HepG2 (cell line): ENCODE data around the gene TSPYL4. TPM values are rescaled to one million over a fixed set of nuclear protein-coding genes. Genes with fewer than 3 reads are reported as not detected.
A peak's percentile ranks its signal among the peaks of the same experiment; 100 is the strongest.

Experiments
- CENPBD1 ChIP-seq: sonication (generic); formaldehyde crosslinking; IDR thresholded peaks from 2 replicates; pipeline ENCODE4 v1.8.0; 2022; ENCODE audit warnings: missing genetic modification reagents, low read depth, mild to moderate bottlenecking, borderline replicate concordance
- FOXK2 ChIP-seq: fragments of 450-650 bp; IDR thresholded peaks from 2 replicates; pipeline ENCODE4 v1.6.1; 2016
- GMEB1 ChIP-seq: sonication (generic); formaldehyde crosslinking; IDR thresholded peaks from 2 replicates; pipeline ENCODE4 v1.5.1; 2020; ENCODE audit warnings: missing genetic modification reagents, mild to moderate bottlenecking, borderline replicate concordance
- HIC2 ChIP-seq: sonication (generic); formaldehyde crosslinking; IDR thresholded peaks from 2 replicates; pipeline ENCODE4 v1.9.0; 2022; ENCODE audit warnings: low read depth, missing genetic modification reagents
- HNRNPUL1 ChIP-seq: fragments of 200-400 bp; formaldehyde crosslinking; IDR thresholded peaks from 2 replicates; pipeline ENCODE4 v1.6.1; 2017; ENCODE audit warnings: low read depth, mild to moderate bottlenecking, low read length, moderate library complexity
- MTA1 ChIP-seq: sonication (generic); formaldehyde crosslinking; IDR thresholded peaks from 2 replicates; pipeline ENCODE4 v1.4.0; 2020; ENCODE audit warnings: missing genetic modification reagents, mild to moderate bottlenecking, borderline replicate concordance
- NFE2 ChIP-seq: sonication (generic); formaldehyde crosslinking; IDR thresholded peaks from 2 replicates; pipeline ENCODE4 v1.4.0; 2020; ENCODE audit warnings: missing genetic modification reagents
- PITX1 ChIP-seq: sonication (generic); formaldehyde crosslinking; IDR thresholded peaks from 2 replicates; pipeline ENCODE4 v1.5.1; 2020; ENCODE audit warnings: mild to moderate bottlenecking, missing genetic modification reagents
- PLSCR1 ChIP-seq: sonication (generic); formaldehyde crosslinking; IDR thresholded peaks from 2 replicates; pipeline ENCODE4 v1.5.0; 2020; ENCODE audit warnings: missing genetic modification reagents, mild to moderate bottlenecking, borderline replicate concordance
- TOPORS ChIP-seq: sonication (generic); formaldehyde crosslinking; IDR thresholded peaks from 2 replicates; pipeline ENCODE4 v1.8.0; 2023; ENCODE audit warnings: mild to moderate bottlenecking, missing genetic modification reagents
- ZBTB20 ChIP-seq: sonication (generic); formaldehyde crosslinking; IDR thresholded peaks from 2 replicates; pipeline ENCODE4 v1.8.1; 2023; ENCODE audit warnings: missing genetic modification reagents, low read depth, mild to moderate bottlenecking, borderline replicate concordance
- ZNF180 ChIP-seq: sonication (generic); formaldehyde crosslinking; IDR thresholded peaks from 2 replicates; pipeline ENCODE4 v1.4.0; 2020; ENCODE audit warnings: low read depth, missing genetic modification reagents, borderline replicate concordance
- ZNF329 ChIP-seq: sonication (generic); formaldehyde crosslinking; IDR thresholded peaks from 2 replicates; pipeline ENCODE4 v1.9.0; 2021; ENCODE audit warnings: low read depth, mild to moderate bottlenecking, missing genetic modification reagents
- ZNF33B ChIP-seq: sonication (generic); formaldehyde crosslinking; IDR thresholded peaks from 2 replicates; pipeline ENCODE4 v1.5.1; 2020; ENCODE audit warnings: mild to moderate bottlenecking, missing genetic modification reagents
- ZNF510 ChIP-seq: sonication (generic); formaldehyde crosslinking; IDR thresholded peaks from 2 replicates; pipeline ENCODE4 v1.4.0; 2020; ENCODE audit warnings: low read depth, mild to moderate bottlenecking, missing genetic modification reagents
- ZNF547 ChIP-seq: sonication (generic); formaldehyde crosslinking; IDR thresholded peaks from 2 replicates; pipeline ENCODE4 v1.5.1; 2020; ENCODE audit warnings: mild to moderate bottlenecking, missing genetic modification reagents
- ZNF550 ChIP-seq: sonication (generic); formaldehyde crosslinking; IDR thresholded peaks from 2 replicates; pipeline ENCODE4 v1.4.0; 2020; ENCODE audit warnings: mild to moderate bottlenecking, missing genetic modification reagents, borderline replicate concordance
- ZNF740 ChIP-seq: sonication (generic); formaldehyde crosslinking; IDR thresholded peaks from 2 replicates; pipeline ENCODE4 v1.4.0; 2020; ENCODE audit warnings: missing genetic modification reagents
- ZNF777 ChIP-seq: sonication (generic); formaldehyde crosslinking; IDR thresholded peaks from 2 replicates; pipeline ENCODE4 v1.4.0; 2020; ENCODE audit warnings: missing genetic modification reagents
- polyA plus RNA-seq, 8 experiments: library from polyadenylated mRNA; depleted of rRNA in 3 of 8; stranded (reverse) in 7 of 8; unstranded in 1 of 8; fragments of >200 nt; fragmentation: Illumina TruSeq in 4 of 8; extraction: Trizol in 4 of 8; gene quantifications; 2 replicates each; pipeline versions ENCODE4 v1.2.1 to v1.2.3, GENCODE V29; 2011 to 2016; ENCODE audit warnings: low read depth in 4 of 8, missing spikeins in 1 of 8, mixed read lengths in 1 of 8; ENCODE audit not compliant: insufficient read depth in 1 of 8
- total RNA-seq, 5 experiments: library from RNA; depleted of rRNA; stranded (reverse); fragments of >200 nt; fragmentation: Illumina TruSeq; extraction: Trizol; gene quantifications; 2 replicates each; pipeline ENCODE4 v1.2.3, GENCODE V29; 2016; ENCODE audit warnings: low read depth in 1 of 5
- TF ChIP-seq, protein P1 (sequence below): sonication (generic); formaldehyde crosslinking; conservative IDR thresholded peaks from 2 replicates; pipeline ENCODE4 v1.5.0; 2020; ENCODE audit warnings: missing genetic modification reagents
- TF ChIP-seq, protein P2 (sequence below): sonication (generic); formaldehyde crosslinking; IDR thresholded peaks from 2 replicates; pipeline ENCODE4 v1.4.0; 2020; ENCODE audit warnings: mild to moderate bottlenecking, missing genetic modification reagents

The TSPYL4 gene
- total and polyA plus RNA-seq, 2 of the 13 experiments (the other 11 are each of a cell fraction or from before 2014, with no cell fraction given) = 18.0 to 19.7 TPM

GRCh38 chr6:116279232-116280160 is 25.6 kb upstream of the TSPYL4 start, which contains the start of gene TSPYL1 (continued):
- TF ChIP-seq PLSCR1 (no peak), CENPBD1 (CRISPR knock-in tag) (no peak), ZNF547 (CRISPR knock-in tag) (peak; percentile 92; the same call in 1 of the 2 replicates), NFE2 (CRISPR knock-in tag) (no peak), ZBTB20 (CRISPR knock-in tag) (peak; percentile 93; the same call in 1 of the 2 replicates), ZNF33B (CRISPR knock-in tag) (peak; percentile 60; the same call in 1 of the 2 replicates), PITX1 (CRISPR knock-in tag) (peak; percentile 39; the same call in 1 of the 2 replicates), ZNF550 (CRISPR knock-in tag) (peak; percentile 97), ZNF740 (no peak), ZNF180 (CRISPR knock-in tag) (no peak), GMEB1 (CRISPR knock-in tag) (peak; percentile 60), ZNF510 (peak; percentile 56; the same call in 1 of the 2 replicates), MTA1 (CRISPR knock-in tag) (peak; percentile 90), HIC2 (CRISPR knock-in tag) (peak; percentile 32; the same call in 1 of the 2 replicates), ZNF777 (peak; percentile 20; the same call in 1 of the 2 replicates), FOXK2 (no peak), TOPORS (peak; percentile 93), ZNF329 (CRISPR knock-in tag) (peak; percentile 80; the same call in 1 of the 2 replicates), HNRNPUL1 (no peak)
- TF ChIP-seq, protein P1, sequence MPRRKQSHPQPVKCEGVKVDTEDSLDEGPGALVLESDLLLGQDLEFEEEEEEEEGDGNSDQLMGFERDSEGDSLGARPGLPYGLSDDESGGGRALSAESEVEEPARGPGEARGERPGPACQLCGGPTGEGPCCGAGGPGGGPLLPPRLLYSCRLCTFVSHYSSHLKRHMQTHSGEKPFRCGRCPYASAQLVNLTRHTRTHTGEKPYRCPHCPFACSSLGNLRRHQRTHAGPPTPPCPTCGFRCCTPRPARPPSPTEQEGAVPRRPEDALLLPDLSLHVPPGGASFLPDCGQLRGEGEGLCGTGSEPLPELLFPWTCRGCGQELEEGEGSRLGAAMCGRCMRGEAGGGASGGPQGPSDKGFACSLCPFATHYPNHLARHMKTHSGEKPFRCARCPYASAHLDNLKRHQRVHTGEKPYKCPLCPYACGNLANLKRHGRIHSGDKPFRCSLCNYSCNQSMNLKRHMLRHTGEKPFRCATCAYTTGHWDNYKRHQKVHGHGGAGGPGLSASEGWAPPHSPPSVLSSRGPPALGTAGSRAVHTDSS (CRISPR knock-in tag) = no peak
- TF ChIP-seq, protein P2, sequence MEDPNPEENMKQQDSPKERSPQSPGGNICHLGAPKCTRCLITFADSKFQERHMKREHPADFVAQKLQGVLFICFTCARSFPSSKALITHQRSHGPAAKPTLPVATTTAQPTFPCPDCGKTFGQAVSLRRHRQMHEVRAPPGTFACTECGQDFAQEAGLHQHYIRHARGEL (CRISPR knock-in tag) = no peak; the same call in 1 of the 2 replicates
